Mesothelial cell of epicardium (in vitro differentiated cells): ENCODE results near the gene PTH2. TPM values are rescaled to one million over a fixed set of nuclear protein-coding genes. Genes with fewer than 3 reads are reported as not detected.

Source experiments
- DNase-seq, 2 experiments: peaks; one replicate each; pipeline ENCODE4 v3.0.0; 2021; ENCODE audit warnings: low spot score in 2 of 2; ENCODE audit not compliant: unreplicated experiment in 2 of 2
- H3K27ac Mint-ChIP-seq: 2 replicates; pipeline ENCODE4 v1.8.0; 2021; ENCODE audit warnings: mixed read lengths
- H3K27me3 Mint-ChIP-seq: 2 replicates; pipeline ENCODE4 v1.8.0; 2021; ENCODE audit warnings: low read depth, mixed read lengths
- H3K36me3 Mint-ChIP-seq: 2 replicates; pipeline ENCODE4 v1.8.0; 2021; ENCODE audit warnings: mixed read lengths
- H3K4me1 Mint-ChIP-seq: 2 replicates; pipeline ENCODE4 v1.8.0; 2021; ENCODE audit warnings: mixed read lengths
- H3K4me3 Mint-ChIP-seq: 2 replicates; pipeline ENCODE4 v1.8.0; 2021; ENCODE audit warnings: mild to moderate bottlenecking, moderate library complexity, mixed read lengths
- H3K9me3 Mint-ChIP-seq: 2 replicates; pipeline ENCODE4 v1.8.0; 2021; ENCODE audit warnings: mixed read lengths
- total RNA-seq: library from RNA; stranded (reverse); gene quantifications from 3 replicates; pipeline ENCODE4 v1.2.1, GENCODE V29; 2021
- TF ChIP-seq, protein P1 (sequence below): fragments of 200-600 bp; sonication (generic); IDR thresholded peaks from one replicate; pipeline ENCODE4 v1.5.0; 2021; ENCODE audit warnings: antibody characterized with exemption; ENCODE audit not compliant: unreplicated experiment

PTH2 gene
- total RNA-seq, result not detected in 3 replicates

DNA sequence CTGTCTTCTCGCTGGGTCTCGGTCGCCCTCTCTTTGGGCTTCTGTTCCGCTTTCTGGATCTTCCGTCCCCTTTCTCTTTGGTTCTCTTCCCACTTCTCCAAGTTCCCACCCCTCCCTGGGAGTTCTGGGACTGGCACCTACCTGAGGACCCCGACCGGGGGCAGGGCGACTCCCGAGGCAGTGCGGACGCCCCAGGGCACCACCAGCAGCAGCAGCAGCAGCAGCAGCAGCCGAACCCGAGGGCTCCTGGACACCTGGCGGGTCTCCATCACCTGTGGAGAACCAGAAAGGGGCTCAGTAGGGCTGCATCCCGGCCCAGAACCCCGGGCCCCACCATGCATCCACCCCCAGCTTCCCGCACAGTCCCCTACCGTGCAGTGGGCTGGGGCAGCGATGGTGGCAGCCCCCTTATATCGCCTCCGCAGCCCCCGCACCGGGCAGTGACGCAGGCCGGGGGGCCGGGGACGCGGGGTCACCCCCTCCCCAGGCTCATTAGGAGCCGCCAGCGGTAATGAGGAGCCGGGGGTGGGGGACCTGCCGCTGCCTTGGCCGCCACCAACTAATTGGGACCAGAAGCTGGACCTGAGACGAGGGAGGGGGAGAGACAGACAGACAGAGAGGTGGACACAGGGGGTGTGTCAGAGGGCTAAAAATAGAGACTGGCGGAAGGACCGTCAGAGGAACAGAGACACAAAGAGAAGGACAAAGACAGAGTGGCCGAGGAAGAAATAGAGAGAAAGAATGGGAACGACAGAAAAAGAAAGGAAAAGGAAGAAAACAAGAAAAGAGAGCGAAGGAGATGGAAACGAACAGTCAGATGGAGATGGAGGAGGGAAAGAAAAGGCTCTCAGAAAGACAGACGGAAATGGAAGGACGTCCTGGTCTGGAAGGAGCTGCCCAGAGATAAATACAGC lies at the start of gene PTH2:
PTH2 (minus strand) TSS at position 371 of the 914 bp plus-strand sequence; CDS start at position 269, 102 bp downstream.
- DNase-seq, result no peak
- no peaks in the 10 kb centered on the region for H3K9me3 Mint-ChIP-seq
- no peak within 1 kb of the TSS for H3K27ac Mint-ChIP-seq
- peak within 1 kb of the TSS; percentile 27 for H3K4me3 Mint-ChIP-seq
- H3K4me1 Mint-ChIP-seq, result peaks cover 37% of the 10 kb centered on the region
- H3K27me3 Mint-ChIP-seq, result peaks cover 97% of the 10 kb centered on the region
- peaks cover 3% of the 10 kb centered on the region for H3K36me3 Mint-ChIP-seq
- TF ChIP-seq, protein P1, sequence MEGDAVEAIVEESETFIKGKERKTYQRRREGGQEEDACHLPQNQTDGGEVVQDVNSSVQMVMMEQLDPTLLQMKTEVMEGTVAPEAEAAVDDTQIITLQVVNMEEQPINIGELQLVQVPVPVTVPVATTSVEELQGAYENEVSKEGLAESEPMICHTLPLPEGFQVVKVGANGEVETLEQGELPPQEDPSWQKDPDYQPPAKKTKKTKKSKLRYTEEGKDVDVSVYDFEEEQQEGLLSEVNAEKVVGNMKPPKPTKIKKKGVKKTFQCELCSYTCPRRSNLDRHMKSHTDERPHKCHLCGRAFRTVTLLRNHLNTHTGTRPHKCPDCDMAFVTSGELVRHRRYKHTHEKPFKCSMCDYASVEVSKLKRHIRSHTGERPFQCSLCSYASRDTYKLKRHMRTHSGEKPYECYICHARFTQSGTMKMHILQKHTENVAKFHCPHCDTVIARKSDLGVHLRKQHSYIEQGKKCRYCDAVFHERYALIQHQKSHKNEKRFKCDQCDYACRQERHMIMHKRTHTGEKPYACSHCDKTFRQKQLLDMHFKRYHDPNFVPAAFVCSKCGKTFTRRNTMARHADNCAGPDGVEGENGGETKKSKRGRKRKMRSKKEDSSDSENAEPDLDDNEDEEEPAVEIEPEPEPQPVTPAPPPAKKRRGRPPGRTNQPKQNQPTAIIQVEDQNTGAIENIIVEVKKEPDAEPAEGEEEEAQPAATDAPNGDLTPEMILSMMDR, result no peak

DNA sequence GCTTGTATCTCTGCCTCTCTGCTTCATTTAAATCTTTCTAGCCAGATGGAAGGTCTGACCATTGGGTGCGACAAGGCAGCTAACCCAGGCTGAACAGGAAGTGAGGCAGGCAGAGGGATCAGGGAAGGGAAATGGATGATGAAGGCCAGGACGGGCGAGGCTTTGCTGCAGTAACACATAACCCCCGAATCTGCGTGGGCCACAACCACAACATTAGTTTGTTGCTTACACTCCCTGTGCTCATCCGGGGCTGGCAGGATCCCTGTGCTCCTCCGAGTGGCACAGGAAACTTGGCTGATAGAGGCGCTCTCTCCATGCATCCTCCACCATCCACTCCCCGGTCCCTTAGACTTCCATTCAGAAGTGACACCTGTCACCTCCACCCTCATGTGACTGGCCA lies 49.7 kb upstream of the PTH2 start:
- TF ChIP-seq, protein P1, result no peak
- Mint-ChIP-seq H3K4me3 (no peak overlapping the region), H3K4me1 (peaks cover 1% of the 10 kb centered on the region), H3K36me3 (peaks cover 6% of the 10 kb centered on the region), H3K9me3 (no peaks in the 10 kb centered on the region), H3K27me3 (peaks cover 24% of the 10 kb centered on the region), H3K27ac (no peak overlapping the region)
- no peak for DNase-seq

DNA sequence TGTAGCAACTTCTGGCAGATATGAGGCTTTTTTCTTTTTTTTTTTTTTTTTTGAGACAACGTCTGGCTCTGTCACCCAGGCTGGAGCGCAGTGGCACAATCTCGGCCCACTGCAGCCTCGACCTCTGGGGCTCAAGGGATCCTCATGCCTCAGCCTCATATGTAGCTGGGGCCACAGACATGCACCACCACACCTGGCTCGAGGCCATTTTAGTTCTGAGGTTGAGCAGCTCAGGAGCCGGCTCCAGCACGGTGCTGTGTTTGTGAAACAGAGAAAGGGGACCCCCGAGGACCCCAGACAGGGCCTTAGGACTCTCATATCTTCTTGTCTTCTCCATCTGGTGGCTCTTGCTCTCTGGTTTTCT lies 47.4 kb upstream of the PTH2 start:
- no peak for DNase-seq
- no peak overlapping the region for H3K27ac Mint-ChIP-seq
- peaks cover 15% of the 10 kb centered on the region for H3K27me3 Mint-ChIP-seq
- TF ChIP-seq, protein P1, result no peak
- peaks cover 6% of the 10 kb centered on the region for H3K36me3 Mint-ChIP-seq
- H3K4me3 Mint-ChIP-seq, result no peak overlapping the region
- peaks cover 1% of the 10 kb centered on the region for H3K4me1 Mint-ChIP-seq
- no peaks in the 10 kb centered on the region for H3K9me3 Mint-ChIP-seq

GRCh38 chr19:49469828-49470614 lies 46.8 kb upstream of the PTH2 start:
- Mint-ChIP-seq H3K27ac (no peak overlapping the region), H3K4me3 (no peak overlapping the region), H3K27me3 (peaks cover 10% of the 10 kb centered on the region), H3K9me3 (no peaks in the 10 kb centered on the region), H3K4me1 (no peaks in the 10 kb centered on the region), H3K36me3 (peaks cover 6% of the 10 kb centered on the region)
- DNase-seq, result no peak
- TF ChIP-seq, protein P1, result no peak

DNA sequence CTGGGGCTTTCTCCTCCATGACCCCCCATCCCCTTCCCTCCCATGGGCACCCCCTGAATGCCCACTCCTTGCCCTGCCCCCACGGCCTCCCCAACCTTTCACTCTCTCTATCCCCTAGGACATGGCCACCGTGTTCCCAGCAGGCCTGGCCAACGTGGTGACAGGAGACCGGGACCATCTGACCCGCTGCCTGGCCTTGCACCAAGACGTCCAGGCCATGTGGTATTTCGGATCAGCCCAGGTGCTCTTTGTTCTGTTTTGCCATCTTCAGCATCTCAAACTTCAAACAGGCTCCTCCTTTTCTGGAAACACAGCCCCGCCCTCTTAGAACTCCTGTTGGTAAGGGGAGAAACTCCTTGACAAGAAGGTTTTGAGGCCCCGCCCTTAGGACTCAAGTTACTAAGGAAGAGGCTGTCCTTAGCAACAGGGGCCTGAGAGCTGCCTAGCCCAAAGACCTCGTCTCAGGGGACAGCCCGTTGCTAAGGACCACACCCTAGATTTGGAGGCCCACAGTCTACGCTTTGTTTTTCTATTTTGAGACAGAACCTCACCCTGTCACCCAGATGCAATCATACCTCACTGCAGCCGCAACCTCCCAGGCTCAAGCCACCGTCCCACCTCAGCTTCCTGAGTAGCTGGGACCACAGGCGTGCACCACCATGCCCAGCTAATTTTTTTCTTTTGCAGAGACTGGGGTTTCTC lies 45.7 kb upstream of the PTH2 start:
- H3K27ac Mint-ChIP-seq, result peak overlapping the region; percentile 21
- H3K4me1 Mint-ChIP-seq, result no peaks in the 10 kb centered on the region
- peaks cover 6% of the 10 kb centered on the region for H3K36me3 Mint-ChIP-seq
- TF ChIP-seq, protein P1, result no peak
- H3K4me3 Mint-ChIP-seq, result no peak overlapping the region
- H3K27me3 Mint-ChIP-seq, result peaks cover 2% of the 10 kb centered on the region
- no peak for DNase-seq
- H3K9me3 Mint-ChIP-seq, result no peaks in the 10 kb centered on the region
